ENCODE measurements around the gene ARSJ. TPM values are rescaled to one million over a fixed set of nuclear protein-coding genes. Genes with fewer than 3 reads are reported as not detected.

Gene ARSJ
- total RNA-seq, 1 experiment from 2014 or later, result 4.6 TPM

DNA sequence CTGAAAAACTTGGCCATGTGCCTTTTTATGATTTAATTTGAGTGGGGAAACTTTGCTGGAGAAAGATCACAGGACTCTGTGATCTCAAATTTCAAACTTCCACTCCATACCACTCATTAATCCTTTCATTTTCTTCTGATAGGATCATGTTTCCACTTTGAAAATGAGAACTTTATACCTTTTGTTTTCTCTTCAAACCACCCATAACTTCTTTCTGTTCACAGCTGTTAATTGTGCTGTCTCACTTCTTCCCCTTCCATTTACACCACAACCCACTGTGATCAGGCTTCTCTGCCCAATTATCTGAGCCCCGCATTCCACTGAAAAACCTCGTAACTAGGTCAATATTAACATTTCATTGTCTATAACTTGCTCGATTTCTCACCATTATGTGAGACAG is 47.0 kb upstream of the ARSJ start:
- CTCF ChIA-PET, result no interaction called here
- no peak overlapping the region for H3K27ac ChIP-seq (ENCODE audit: low read depth, low read length, poor library complexity, severe bottlenecking)
- intact Hi-C loops (cut with micrococcal nuclease; ENCODE audit: unreplicated experiment), result no loop called here
- no peaks in the 10 kb centered on the region for H3K9me3 ChIP-seq (ENCODE audit: low read depth, low read length, poor library complexity, severe bottlenecking)
- H3K4me1 ChIP-seq (ENCODE audit: insufficient read depth, low read length, poor library complexity, severe bottlenecking), result peaks cover 21% of the 10 kb centered on the region
- no TSS peak for BruUV-seq (replicated peaks)
- H3K36me3 ChIP-seq (ENCODE audit: insufficient read depth, low read length, poor library complexity, severe bottlenecking), result no peaks in the 10 kb centered on the region
- no peak for DNase-seq (ENCODE audit: low spot score)
- TF ChIP-seq EZH2 (IDR thresholded peaks at IDR 0.05; ENCODE audit: borderline replicate concordance, low read depth, low read length, poor library complexity, severe bottlenecking) (no peak), CTCF (conservative IDR thresholded peaks at IDR 0.05; ENCODE audit: low read depth, low read length) (no peak)
- POLR2A ChIA-PET (ENCODE audit: low non-redundant PET), result no interaction called here
- H3K4me3 ChIP-seq (ENCODE audit: low read depth, low read length, poor library complexity, severe bottlenecking), result no peak overlapping the region
- H3K27me3 ChIP-seq (replicated peaks; ENCODE audit: insufficient read depth, low read depth, low read length, poor library complexity), result no peaks in the 10 kb centered on the region

GRCh38 chr4:114025176-114025777 is 45.8 kb upstream of the ARSJ start:
- Histone ChIP-seq H3K27ac (ENCODE audit: low read depth, low read length, poor library complexity, severe bottlenecking) (no peak overlapping the region), H3K9me3 (ENCODE audit: low read depth, low read length, poor library complexity, severe bottlenecking) (no peaks in the 10 kb centered on the region), H3K4me3 (ENCODE audit: low read depth, low read length, poor library complexity, severe bottlenecking) (no peak overlapping the region), H3K27me3 (replicated peaks; ENCODE audit: insufficient read depth, low read depth, low read length, poor library complexity) (no peaks in the 10 kb centered on the region), H3K4me1 (ENCODE audit: insufficient read depth, low read length, poor library complexity, severe bottlenecking) (peaks cover 21% of the 10 kb centered on the region), H3K36me3 (ENCODE audit: insufficient read depth, low read length, poor library complexity, severe bottlenecking) (no peaks in the 10 kb centered on the region)
- ChIA-PET CTCF (no interaction called here), POLR2A (ENCODE audit: low non-redundant PET) (no interaction called here)
- no TSS peak for BruUV-seq (replicated peaks)
- DNase-seq (ENCODE audit: low spot score), result no peak
- intact Hi-C loops (cut with micrococcal nuclease; ENCODE audit: unreplicated experiment), result no loop called here
- no peak for TF ChIP-seq CTCF (conservative IDR thresholded peaks at IDR 0.05; ENCODE audit: low read depth, low read length)
- no peak for TF ChIP-seq EZH2 (IDR thresholded peaks at IDR 0.05; ENCODE audit: borderline replicate concordance, low read depth, low read length, poor library complexity, severe bottlenecking)

DNA sequence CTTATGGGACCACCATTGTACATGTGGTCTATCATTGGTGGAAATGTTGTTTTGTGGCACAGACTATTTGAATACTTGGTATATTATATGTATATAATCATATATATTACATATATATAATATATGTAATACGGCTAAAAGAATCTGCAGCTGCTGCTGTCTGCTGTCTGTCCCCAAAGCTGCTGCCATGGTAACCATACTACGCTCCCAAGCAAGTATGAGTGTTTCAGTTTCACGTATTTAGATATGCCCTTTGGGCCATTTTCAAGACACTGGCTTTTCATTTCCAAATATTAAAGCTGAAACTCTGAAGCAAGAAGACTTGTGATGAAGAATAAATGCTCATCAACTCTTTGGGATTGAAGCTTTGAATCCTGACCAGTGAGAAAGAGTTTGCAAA is 42.0 kb upstream of the ARSJ start:
- no peak for TF ChIP-seq CTCF (conservative IDR thresholded peaks at IDR 0.05; ENCODE audit: low read depth, low read length)
- no peak for TF ChIP-seq EZH2 (IDR thresholded peaks at IDR 0.05; ENCODE audit: borderline replicate concordance, low read depth, low read length, poor library complexity, severe bottlenecking)
- intact Hi-C loops (cut with micrococcal nuclease; ENCODE audit: unreplicated experiment), result no loop called here
- no peaks in the 10 kb centered on the region for H3K36me3 ChIP-seq (ENCODE audit: insufficient read depth, low read length, poor library complexity, severe bottlenecking)
- ChIA-PET POLR2A (ENCODE audit: low non-redundant PET) (no interaction called here), CTCF (no interaction called here)
- peaks cover 10% of the 10 kb centered on the region for H3K4me1 ChIP-seq (ENCODE audit: insufficient read depth, low read length, poor library complexity, severe bottlenecking)
- no peaks in the 10 kb centered on the region for H3K27me3 ChIP-seq (replicated peaks; ENCODE audit: insufficient read depth, low read depth, low read length, poor library complexity)
- DNase-seq (ENCODE audit: low spot score), result no peak
- BruUV-seq (replicated peaks), result no TSS peak
- H3K27ac ChIP-seq (ENCODE audit: low read depth, low read length, poor library complexity, severe bottlenecking), result no peak overlapping the region
- no peaks in the 10 kb centered on the region for H3K9me3 ChIP-seq (ENCODE audit: low read depth, low read length, poor library complexity, severe bottlenecking)
- no peak overlapping the region for H3K4me3 ChIP-seq (ENCODE audit: low read depth, low read length, poor library complexity, severe bottlenecking)
